GM15510 (cell line): ENCODE results near the gene ABHD12.
A peak's percentile ranks its signal among the peaks of the same experiment; 100 is the strongest.

ENCODE experiments used
- POLR2A ChIP-seq: IDR thresholded peaks from 3 replicates; pipeline ENCODE4 v1.6.1; 2011; ENCODE audit warnings: borderline replicate concordance; ENCODE audit not compliant: insufficient read length; ENCODE audit errors: extremely low read depth

ABHD12 gene

GRCh38 chr20:25390538-25391528 lies at the start of gene ABHD12:
ABHD12 (minus strand) TSS chr20:25390835; CDS start chr20:25390703, 132 bp downstream.
- peak; percentile 90 for TF ChIP-seq POLR2A

GRCh38 chr20:25439328-25439727 lies 48.7 kb upstream of the ABHD12 start:
- TF ChIP-seq POLR2A = no peak

- TF ChIP-seq POLR2A = no peak
These were observed 46.5 kb upstream of the ABHD12 start for GRCh38 chr20:25437153-25437581.

- TF ChIP-seq POLR2A = no peak
These were observed 33.9 kb upstream of the ABHD12 start for GRCh38 chr20:25424536-25424935.

- no peak for TF ChIP-seq POLR2A
These were observed 31.4 kb upstream of the ABHD12 start for GRCh38 chr20:25422032-25422431.

- TF ChIP-seq POLR2A = no peak
These were observed 30.5 kb upstream of the ABHD12 start for GRCh38 chr20:25421102-25421501.

GRCh38 chr20:25418776-25419175 lies 28.1 kb upstream of the ABHD12 start:
- no peak for TF ChIP-seq POLR2A

GRCh38 chr20:25408890-25409289 lies 18.3 kb upstream of the ABHD12 start:
- no peak for TF ChIP-seq POLR2A

GRCh38 chr20:25408170-25408547 lies 17.5 kb upstream of the ABHD12 start:
- TF ChIP-seq POLR2A = no peak

GRCh38 chr20:25407311-25408169 lies 16.9 kb upstream of the ABHD12 start, which contains the start of gene GINS1:
GINS1 (plus strand) TSS chr20:25407673; CDS start chr20:25407821, 148 bp downstream.
- peak; percentile 83 for TF ChIP-seq POLR2A

GRCh38 chr20:25402583-25402982 lies 11.9 kb upstream of the ABHD12 start:
- TF ChIP-seq POLR2A = no peak

GRCh38 chr20:25399037-25399430 lies 8.4 kb upstream of the ABHD12 start:
- no peak for TF ChIP-seq POLR2A

- TF ChIP-seq POLR2A = no peak
These were observed 7.9 kb upstream of the ABHD12 start for GRCh38 chr20:25398376-25399036.

- TF ChIP-seq POLR2A = no peak
These were observed 7.2 kb upstream of the ABHD12 start for GRCh38 chr20:25397821-25398220.
